Neural crest cell (in vitro differentiated cells): ENCODE measurements around the gene GGTLC2. TPM values are rescaled to one million over a fixed set of nuclear protein-coding genes. Genes with fewer than 3 reads are reported as not detected.
A peak's percentile ranks its signal among the peaks of the same experiment; 100 is the strongest.

Experiments used
- DNase-seq: peaks from one replicate; pipeline ENCODE4 v3.0.0; 2021; ENCODE audit warnings: low read depth, mixed read lengths, low spot score
- H3K27ac Mint-ChIP-seq: one replicate; pipeline ENCODE4 v1.8.0; 2021; ENCODE audit warnings: mild to moderate bottlenecking, mixed read lengths; ENCODE audit not compliant: unreplicated experiment
- H3K27me3 Mint-ChIP-seq: 2 replicates; pipeline ENCODE4 v1.8.0; 2021; ENCODE audit warnings: low read depth, mild to moderate bottlenecking, mixed read lengths
- H3K36me3 Mint-ChIP-seq: 2 replicates; pipeline ENCODE4 v1.8.0; 2021; ENCODE audit warnings: low read depth, mild to moderate bottlenecking, mixed read lengths
- H3K4me1 Mint-ChIP-seq: 2 replicates; pipeline ENCODE4 v1.8.0; 2021; ENCODE audit warnings: mixed read lengths
- H3K4me3 Mint-ChIP-seq: one replicate; pipeline ENCODE4 v1.8.0; 2021; ENCODE audit warnings: mild to moderate bottlenecking, mixed read lengths
- H3K9me3 Mint-ChIP-seq: 2 replicates; pipeline ENCODE4 v1.8.0; 2021; ENCODE audit warnings: mixed read lengths
- CTCF ChIP-seq: fragments of 200-600 bp; sonication (generic); conservative IDR thresholded peaks from 2 replicates; pipeline ENCODE4 v1.5.0; 2021; ENCODE audit warnings: antibody characterized with exemption, mild to moderate bottlenecking
- total RNA-seq: library from RNA; stranded (reverse); gene quantifications from 2 replicates; pipeline ENCODE4 v1.2.1, GENCODE V29; 2021

The GGTLC2 gene
- total RNA-seq, 1 donor from 2014 or later = not detected

GRCh38 chr22:22663861-22664800 is 19.7 kb downstream of the GGTLC2 start:
- peaks cover 60% of the 10 kb centered on the region for H3K27me3 Mint-ChIP-seq
- no peaks in the 10 kb centered on the region for H3K36me3 Mint-ChIP-seq
- TF ChIP-seq CTCF = no peak
- no peaks in the 10 kb centered on the region for H3K9me3 Mint-ChIP-seq
- no peak for DNase-seq
- H3K27ac Mint-ChIP-seq = no peak overlapping the region
- no peak overlapping the region for H3K4me3 Mint-ChIP-seq
- no peaks in the 10 kb centered on the region for H3K4me1 Mint-ChIP-seq

- peak; percentile 63 for TF ChIP-seq CTCF
- Mint-ChIP-seq H3K36me3 (no peaks in the 10 kb centered on the region), H3K27me3 (peaks cover 64% of the 10 kb centered on the region), H3K27ac (no peak overlapping the region), H3K9me3 (peaks cover 3% of the 10 kb centered on the region), H3K4me3 (no peak overlapping the region), H3K4me1 (no peaks in the 10 kb centered on the region)
- DNase-seq = no peak
Observed at GRCh38 chr22:22666307-22667091, 22.1 kb downstream of the GGTLC2 start.

GRCh38 chr22:22667966-22668880 is 23.8 kb downstream of the GGTLC2 start:
- Mint-ChIP-seq H3K9me3 (peaks cover 3% of the 10 kb centered on the region), H3K4me1 (no peaks in the 10 kb centered on the region), H3K36me3 (no peaks in the 10 kb centered on the region), H3K27me3 (peaks cover 67% of the 10 kb centered on the region), H3K27ac (no peak overlapping the region), H3K4me3 (no peak overlapping the region)
- no peak for DNase-seq
- TF ChIP-seq CTCF = no peak

- Mint-ChIP-seq H3K4me3 (no peak overlapping the region), H3K9me3 (peaks cover 3% of the 10 kb centered on the region), H3K4me1 (no peaks in the 10 kb centered on the region), H3K27ac (no peak overlapping the region), H3K27me3 (peaks cover 67% of the 10 kb centered on the region), H3K36me3 (no peaks in the 10 kb centered on the region)
- DNase-seq = no peak
- no peak for TF ChIP-seq CTCF
Observed at GRCh38 chr22:22669093-22669492, 24.7 kb downstream of the GGTLC2 start.
